Left renal cortex interstitium (tissue), 4 donors: Measurements from ENCODE around the gene ZAP70. TPM values are rescaled to one million over a fixed set of nuclear protein-coding genes. Genes with fewer than 3 reads are reported as not detected.

Experiments used
- DNase-seq, 4 donors: peaks; one replicate each; pipeline ENCODE4 v3.0.0-alpha.2; 2013; ENCODE audit warnings: low read depth in 4 of 4, low spot score in 2 of 4, missing footprints in 1 of 4
- polyA plus RNA-seq, 4 donors: library from polyadenylated mRNA; unstranded; fragments of 120-200 nt; gene quantifications; one replicate each; pipeline ENCODE4 v1.2.1, GENCODE V29; 2013; ENCODE audit not compliant: insufficient read length in 4 of 4

The ZAP70 gene
- polyA plus RNA-seq, 4 donors = 1.5 to 2.9 (median 2.3) TPM

DNA sequence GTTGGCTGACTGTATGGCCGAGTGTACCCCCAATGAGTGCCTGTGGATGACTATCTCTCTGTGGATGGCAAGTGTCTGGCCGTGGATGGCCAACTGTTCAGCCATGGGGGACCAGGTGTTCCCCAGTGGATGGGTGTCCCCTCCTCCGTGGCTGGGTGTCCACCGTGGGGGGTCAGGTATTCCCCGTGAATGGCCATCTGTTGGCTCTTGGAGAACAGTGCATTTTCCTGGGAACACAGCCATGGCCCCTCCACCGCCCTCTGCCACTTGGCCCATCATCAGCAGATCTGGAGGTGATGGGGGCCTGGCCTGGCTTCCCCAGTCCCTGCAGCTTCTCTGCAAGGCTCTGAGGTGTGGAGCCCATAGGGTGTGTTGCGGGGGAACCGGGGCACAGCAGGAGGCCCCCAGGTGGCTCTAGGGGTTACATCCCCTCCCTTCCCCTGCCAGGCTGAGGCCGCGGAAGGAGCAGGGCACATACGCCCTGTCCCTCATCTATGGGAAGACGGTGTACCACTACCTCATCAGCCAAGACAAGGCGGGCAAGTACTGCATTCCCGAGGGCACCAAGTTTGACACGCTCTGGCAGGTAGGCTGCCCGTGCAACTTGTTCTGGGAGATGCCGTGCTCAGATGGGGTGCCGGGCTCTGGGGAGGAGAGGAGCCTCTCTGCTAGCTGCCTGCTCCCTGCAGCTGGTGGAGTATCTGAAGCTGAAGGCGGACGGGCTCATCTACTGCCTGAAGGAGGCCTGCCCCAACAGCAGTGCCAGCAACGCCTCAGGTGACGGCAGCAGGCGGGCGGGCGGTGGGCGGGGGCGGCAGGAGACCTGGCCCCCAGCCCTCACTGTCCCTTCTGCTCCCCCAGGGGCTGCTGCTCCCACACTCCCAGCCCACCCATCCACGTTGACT, 19.3 kb downstream of the ZAP70 start:
- no peak for DNase-seq

GRCh38 chr2:97733341-97734035, 20.1 kb downstream of the ZAP70 start:
- DNase-seq = no peak

DNA sequence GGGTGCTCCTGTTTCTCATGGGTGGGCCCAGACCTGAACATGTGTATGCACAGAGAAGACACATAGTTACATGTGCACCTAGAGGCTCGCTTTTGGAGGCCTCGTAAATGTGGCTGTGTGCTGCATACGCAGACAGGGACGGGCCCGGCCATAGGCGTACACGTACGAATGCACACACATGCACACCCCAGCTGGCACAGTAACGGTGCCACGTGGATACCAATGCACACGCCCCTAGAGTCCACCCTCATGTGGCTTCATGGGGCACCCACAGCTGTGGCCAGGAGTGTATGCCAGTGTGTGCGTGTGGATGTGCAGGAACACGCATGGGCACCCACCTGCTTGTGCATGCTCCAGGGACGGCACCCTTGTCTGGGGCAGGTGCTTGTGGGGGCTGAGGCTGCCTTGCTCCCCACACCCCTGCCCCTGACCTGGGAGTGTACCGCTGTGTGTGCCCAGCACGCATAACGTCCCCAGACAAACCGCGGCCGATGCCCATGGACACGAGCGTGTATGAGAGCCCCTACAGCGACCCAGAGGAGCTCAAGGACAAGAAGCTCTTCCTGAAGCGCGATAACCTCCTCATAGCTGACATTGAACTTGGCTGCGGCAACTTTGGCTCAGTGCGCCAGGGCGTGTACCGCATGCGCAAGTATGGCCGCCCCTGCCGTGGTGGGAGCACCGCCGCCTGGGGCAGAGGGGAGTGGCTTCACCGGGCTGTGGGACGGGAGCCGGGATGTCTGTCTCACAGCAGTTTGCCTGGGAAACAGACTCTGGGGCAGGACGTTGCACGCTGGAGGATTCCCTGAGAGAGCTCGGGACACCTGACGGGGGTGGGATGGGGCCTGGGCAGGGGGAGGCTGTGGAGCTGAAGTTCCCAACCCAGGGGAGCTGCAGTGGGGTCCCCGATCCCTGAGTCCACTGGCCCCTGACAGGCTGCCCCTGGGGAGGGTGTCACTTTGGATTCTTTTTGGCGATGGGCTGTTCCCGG, 21.0 kb downstream of the ZAP70 start:
- no peak for DNase-seq

GRCh38 chr2:97735161-97735561, 21.8 kb downstream of the ZAP70 start:
- no peak for DNase-seq

DNA sequence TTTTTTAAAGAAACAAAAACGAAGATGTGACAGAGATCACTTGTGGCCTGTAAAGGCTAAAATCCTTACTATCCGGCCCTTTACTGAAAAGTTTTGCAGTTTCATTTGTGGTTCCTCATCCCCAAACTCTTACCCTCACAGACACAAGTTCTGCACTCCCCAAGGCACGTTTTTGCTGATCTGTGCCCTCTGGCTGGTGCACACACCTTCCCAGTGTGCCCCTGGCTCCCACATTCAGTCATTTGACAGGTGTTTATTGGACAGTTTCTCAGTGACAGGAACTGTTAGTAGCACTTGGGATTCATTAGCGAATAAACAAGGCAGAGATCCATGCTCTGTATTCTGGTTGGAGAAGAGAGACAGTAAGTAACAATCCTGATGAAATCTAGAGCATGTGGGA, 22.8 kb downstream of the ZAP70 start:
- no peak for DNase-seq

DNA sequence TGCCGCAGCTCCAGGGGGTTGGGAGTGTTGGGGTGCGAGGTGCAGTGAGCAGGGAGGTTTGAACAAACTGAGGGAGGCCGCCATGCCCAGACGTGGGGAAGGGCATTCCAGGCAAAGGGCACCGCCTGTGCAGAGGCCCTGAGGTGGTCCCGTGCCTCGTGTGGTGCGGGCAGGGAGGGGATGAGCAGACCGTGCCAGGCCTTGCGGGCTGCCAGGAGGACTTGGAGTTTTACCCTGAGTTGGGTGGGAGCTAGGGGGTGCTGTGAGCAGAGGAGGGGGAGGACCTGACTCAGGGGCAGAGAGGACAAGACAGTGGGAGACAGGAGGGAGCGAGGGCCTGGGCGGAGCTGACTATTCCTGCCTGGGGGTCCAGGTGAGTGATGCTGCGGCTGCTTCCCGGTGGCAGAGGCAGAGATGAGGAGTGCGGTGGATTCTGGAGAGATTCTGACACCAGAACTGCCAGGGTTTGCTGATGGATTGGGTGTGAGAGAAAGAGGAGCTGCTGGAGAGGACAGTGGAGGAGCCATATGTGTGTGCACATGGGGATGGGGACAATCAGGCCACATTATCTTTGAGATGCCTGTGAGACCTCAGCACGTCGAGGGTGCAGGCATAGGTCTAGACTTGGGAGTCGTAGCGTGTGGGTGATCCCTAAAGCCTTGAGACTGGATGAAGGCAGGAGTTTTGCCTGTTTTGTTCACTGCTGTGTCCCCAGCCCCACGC, 23.4 kb downstream of the ZAP70 start:
- DNase-seq = no peak

DNA sequence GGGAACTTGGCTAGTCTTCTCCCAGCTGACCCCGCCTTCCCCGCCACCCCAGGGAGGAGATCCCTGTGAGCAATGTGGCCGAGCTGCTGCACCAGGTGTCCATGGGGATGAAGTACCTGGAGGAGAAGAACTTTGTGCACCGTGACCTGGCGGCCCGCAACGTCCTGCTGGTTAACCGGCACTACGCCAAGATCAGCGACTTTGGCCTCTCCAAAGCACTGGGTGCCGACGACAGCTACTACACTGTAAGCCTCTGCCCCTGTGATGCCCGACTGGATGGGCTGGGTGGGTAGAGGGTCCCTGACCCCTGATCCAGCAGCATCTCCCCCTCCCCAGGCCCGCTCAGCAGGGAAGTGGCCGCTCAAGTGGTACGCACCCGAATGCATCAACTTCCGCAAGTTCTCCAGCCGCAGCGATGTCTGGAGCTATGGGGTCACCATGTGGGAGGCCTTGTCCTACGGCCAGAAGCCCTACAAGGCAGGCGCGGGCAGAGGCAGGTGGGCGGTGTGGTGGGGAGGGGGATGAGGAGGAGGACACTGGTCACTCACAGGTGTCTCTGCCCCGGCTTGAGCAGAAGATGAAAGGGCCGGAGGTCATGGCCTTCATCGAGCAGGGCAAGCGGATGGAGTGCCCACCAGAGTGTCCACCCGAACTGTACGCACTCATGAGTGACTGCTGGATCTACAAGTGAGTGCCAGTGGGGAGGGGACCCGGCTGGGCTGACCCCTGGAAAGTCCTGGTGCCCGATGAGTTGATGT, 24.2 kb downstream of the ZAP70 start:
- no peak for DNase-seq

DNA sequence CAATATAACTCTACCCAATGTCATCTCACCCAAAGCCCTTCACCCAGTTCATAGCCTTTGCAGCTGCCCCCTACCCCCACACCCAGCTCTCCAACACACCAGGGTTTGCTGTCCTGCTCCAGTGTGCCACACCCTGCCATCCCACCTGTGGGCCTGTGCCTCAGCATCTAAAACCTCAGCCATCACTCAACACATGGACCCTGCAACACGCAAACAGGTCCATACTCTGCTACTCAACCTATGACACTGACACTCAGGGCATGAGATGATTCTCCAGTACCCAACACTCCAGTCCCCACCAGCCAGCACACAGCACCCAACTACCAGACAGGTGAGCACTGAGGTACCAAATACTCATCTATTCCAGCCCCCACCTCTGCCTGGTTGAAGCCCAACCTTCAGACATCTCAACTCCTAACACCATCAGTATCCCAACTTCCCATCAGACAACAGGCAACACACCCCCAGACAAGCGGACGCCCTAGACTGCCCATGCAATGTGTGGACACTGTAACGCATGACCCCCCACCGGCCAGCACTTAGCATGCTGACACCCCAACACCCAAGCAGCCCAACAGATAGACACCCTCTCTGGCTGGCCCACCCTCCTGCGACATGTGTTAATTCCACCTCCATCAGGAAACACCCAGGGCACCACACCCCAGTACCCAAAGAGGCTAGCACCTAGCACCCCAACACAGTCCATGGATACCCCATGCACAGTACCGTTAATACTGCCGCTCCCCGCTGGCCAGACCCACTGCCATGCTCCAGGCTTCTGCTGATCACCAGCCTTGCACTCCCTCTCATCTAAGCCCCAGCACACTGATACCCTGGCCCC, 25.0 kb downstream of the ZAP70 start:
- no peak for DNase-seq

GRCh38 chr2:97739020-97739892, 25.9 kb downstream of the ZAP70 start:
- no peak for DNase-seq

- DNase-seq = no peak
Measured at GRCh38 chr2:97739893-97740245, 26.5 kb downstream of the ZAP70 start.

DNA sequence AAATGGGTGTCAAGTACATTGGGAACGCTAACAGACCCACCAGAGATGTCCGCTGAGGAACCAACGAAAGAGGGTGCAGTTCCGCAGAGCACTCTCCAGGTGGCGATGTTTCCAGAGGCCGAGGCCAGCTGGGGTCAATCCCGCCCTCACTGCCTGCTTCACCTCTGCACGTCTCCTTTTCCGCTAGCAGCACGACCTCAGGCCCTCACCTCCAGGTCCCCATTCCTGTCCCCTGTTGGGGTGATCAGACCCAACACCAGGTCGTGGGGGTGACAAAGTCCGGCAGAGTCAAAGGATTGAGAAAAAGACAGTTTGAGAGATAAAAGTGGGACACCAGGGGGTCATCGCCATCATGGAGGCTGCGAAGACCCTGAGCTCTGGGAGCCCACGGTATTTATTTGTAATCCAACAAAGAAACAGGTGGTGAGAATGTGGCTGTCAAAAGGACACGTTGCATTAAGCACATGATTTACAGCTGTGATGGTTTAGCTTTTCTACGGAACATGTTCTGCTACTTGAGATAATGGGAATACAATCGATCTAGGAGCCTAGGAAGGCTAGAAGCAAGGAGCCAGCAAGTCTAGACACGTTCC, 27.3 kb downstream of the ZAP70 start:
- DNase-seq = no peak

DNA sequence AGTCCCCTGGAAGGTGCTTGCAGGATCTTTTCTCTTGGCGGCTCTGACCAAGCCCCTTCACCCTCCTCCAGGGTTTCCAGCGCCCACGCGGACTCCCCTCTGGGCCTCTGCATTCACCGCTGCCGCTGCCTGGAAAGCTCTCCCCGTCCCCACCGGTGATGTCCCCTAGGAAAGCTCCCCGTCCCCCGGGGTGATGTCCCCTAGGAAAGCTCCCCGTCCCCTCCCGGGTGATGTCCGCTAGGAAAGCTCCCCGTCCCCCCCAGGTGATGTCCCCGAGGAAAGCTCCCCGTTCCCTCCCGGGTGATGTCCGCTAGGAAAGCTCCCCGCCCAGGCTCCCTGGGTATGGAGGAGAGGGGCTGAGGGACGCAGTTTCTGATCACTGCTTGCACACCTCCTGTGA, 27.9 kb downstream of the ZAP70 start:
- DNase-seq = no peak

DNA sequence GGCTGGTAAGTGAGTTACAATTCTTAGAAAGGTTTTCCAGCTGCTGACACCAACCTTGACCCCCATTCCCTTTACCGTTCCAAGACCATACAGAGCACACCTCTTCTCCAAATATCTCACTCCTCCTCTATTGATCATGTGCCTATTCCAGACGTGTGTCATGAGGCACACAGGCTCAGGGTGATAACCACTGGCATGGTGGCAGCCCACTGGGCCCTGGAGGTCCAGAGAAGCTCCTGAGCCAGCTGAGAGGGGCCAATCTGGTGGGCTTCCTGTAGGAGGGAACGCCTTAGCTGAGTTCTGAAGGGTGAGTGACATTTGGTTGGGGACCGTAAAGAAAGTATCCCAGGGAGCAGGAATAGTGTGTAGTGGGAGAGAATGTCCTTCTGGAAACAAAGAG, 28.3 kb downstream of the ZAP70 start:
- DNase-seq = no peak

GRCh38 chr2:97742381-97742847, 29.0 kb downstream of the ZAP70 start:
- no peak for DNase-seq

GRCh38 chr2:97743913-97744312, 30.5 kb downstream of the ZAP70 start:
- DNase-seq = no peak

DNA sequence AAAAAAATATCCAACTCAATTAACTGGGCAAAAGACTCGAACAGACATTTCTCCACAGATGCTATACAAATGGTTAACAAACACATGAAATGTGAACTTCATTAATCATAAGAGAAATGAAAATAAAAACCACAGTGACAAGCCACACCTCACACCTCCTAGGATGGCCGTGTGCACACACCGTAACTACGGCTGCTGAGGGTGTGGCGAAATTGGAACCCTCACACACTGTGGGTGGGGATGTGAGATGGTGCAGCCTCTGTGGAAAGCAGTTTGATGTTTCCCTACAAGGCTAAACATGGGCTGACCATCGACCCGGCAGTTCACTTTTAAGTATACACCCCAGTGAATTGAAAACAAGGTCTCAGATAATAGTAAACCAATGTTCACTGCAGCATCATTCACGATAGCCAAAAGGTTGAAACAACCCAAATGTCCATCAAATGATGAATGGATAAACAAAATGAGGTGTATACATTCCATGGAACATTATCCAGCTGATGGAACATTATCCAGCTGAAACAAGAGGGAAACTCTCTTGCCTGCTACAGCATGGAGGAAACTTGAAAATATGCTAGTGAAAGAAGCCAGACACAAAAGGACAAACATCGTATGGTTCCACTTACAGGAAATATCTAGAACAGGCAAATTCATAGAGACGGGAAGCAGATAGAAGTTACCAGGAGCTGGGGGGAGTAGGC, 32.2 kb downstream of the ZAP70 start:
- DNase-seq = no peak

DNA sequence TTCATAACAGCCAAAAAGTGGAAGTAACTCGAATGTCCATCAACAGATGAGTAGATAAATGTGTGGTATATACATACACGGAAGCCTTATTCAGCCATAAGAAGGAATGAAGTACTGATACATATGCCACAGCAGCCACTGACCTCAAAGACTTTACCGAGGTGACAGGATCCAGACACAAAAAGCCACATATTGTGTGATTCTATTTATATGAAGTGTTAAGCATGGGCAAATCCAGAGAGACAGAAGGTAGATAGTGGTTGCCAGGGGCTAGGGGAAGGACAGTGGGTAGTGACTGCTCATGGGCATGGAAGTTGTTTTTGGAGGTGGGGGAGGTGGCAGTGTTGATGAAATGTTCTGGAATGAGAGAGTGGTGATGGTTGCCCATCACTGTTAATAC, 33.9 kb downstream of the ZAP70 start:
- no peak for DNase-seq
